GM12875 (cell line): ENCODE results near the gene SQSTM1.
A peak's percentile ranks its signal among the peaks of the same experiment; 100 is the strongest.

Experiments
- H3K4me3 ChIP-seq: one replicate; pipeline ENCODE4 v1.5.1; 2011; ENCODE audit warnings: low read depth, low read length, control low read depth
- TF ChIP-seq, protein P1 (sequence below): IDR thresholded peaks from 2 replicates; pipeline ENCODE4 v1.5.1; 2011; ENCODE audit warnings: low read depth, mild to moderate bottlenecking, control low read depth, inconsistent platforms, low read length, moderate library complexity, borderline replicate concordance; ENCODE audit not compliant: insufficient read depth

The SQSTM1 gene

DNA sequence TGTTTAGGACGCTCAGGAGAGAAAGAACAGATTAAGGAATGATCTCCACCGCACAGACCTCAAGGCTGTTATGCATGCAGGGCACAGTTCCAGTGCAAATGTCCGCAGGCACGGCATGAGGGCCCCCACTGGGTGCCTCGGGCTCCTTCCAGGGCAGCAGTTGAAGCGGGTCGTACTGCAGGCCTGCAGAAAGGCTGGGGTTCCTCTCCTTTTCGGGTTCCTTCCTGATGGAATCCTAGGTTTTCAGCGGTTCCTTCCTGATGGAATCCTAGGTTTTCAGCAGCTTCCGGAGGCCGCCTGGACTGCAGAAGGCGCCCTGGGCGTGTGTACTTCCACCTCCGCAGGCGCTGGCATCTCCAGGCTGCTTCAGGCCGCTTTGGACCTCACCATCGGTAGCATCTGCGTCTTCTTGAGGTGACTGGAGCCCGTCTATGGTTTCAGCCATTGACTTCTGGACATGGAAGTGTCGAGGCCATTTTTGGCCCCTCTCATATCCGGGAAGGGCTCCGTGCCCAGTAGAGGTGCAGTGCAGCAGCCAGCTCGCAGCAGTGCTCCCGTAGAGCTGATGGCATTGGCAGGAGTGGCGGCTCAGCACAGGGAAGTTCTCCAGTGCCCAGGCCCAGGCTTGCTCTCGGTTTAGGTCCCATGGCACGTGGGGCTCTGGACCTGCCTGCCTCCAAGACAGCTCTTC is 8.4 kb upstream of the SQSTM1 start:
- H3K4me3 ChIP-seq = no peak overlapping the region
- TF ChIP-seq, protein P1, sequence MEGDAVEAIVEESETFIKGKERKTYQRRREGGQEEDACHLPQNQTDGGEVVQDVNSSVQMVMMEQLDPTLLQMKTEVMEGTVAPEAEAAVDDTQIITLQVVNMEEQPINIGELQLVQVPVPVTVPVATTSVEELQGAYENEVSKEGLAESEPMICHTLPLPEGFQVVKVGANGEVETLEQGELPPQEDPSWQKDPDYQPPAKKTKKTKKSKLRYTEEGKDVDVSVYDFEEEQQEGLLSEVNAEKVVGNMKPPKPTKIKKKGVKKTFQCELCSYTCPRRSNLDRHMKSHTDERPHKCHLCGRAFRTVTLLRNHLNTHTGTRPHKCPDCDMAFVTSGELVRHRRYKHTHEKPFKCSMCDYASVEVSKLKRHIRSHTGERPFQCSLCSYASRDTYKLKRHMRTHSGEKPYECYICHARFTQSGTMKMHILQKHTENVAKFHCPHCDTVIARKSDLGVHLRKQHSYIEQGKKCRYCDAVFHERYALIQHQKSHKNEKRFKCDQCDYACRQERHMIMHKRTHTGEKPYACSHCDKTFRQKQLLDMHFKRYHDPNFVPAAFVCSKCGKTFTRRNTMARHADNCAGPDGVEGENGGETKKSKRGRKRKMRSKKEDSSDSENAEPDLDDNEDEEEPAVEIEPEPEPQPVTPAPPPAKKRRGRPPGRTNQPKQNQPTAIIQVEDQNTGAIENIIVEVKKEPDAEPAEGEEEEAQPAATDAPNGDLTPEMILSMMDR = no peak

DNA sequence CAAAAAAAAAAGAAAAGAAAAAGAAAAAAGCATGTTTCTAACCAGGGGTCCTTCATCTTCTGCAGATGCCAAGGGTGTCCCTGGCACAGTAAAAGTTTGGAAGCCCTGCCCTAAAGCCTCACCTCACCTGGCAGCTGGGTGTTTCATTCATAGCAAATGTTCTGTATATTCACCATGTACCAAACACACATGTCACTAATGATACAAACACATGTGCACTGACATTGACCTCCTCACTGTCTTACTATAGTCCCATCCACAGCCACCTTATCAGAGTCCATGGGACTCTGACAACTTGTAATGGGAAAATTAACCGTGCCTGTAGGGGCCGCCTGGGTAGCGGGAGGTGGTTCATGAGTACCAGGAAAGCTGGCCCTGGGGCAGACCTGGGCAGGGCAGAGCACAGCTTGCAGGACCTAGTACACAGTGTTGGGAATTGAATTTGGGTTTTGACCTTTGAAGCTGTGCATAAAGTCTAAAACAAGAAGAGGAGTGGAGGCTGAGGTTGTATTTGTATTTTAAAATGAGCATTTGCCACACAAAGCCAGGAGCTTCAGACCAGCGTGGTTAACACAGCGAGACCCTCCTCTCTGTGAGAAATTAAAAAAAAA is 7.6 kb upstream of the SQSTM1 start:
- no peak overlapping the region for H3K4me3 ChIP-seq
- TF ChIP-seq, protein P1 = no peak

DNA sequence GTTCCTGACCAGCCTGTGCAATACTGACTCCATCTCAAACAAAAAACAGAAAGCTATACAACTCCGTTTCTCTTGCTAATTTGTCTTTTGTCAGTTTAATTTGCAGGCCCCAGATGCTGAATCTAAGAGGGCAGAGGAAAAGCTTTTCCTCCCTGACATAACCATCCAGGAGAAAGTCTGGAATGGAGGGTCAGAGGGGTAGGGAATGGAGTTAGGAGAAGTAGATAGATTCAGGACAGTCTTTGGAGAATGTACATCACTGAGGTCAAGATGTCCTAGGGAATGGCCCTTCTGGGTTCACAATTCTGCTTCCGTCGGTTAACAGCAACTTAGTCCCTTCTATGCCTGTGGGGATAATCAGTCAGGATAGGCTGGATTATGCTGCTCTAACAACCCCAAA is 6.6 kb upstream of the SQSTM1 start:
- TF ChIP-seq, protein P1 = no peak
- H3K4me3 ChIP-seq = no peak overlapping the region

DNA sequence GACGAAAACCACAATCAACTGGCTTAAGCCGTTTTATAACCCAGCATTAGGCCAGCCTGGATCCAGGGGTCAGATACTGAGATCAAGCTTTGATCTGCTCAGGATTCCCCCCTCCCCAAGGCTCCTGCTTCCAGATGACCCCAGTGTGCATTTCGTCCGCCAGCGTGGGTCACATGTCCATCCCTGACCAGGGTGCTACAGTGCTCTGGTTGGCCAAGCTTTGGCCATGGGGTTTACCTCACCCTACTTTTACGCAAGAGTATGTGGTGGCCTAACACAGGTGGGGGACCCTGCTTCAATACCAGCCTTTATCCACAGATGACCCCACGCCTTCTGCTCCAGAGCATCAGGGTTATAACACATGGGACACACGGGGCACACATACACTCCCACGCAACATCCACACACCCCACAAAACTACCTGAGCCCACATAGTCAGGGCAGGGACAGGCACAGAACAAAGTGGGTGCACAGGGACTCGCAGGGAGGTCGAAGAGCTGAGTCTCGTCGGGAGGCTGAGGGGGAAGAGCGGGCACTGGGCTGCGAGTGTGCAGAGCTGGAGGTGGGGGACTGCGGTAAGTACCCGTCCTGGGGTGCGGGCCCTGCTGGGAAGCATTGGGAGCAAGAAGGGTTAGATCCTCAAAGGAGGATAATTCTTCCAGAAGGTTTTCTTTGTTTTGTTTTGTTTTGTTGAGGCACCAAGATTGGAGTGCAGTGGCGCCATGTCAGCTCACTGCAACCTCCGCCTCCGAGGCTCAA is 5.0 kb upstream of the SQSTM1 start:
- TF ChIP-seq, protein P1 = no peak
- no peak overlapping the region for H3K4me3 ChIP-seq

DNA sequence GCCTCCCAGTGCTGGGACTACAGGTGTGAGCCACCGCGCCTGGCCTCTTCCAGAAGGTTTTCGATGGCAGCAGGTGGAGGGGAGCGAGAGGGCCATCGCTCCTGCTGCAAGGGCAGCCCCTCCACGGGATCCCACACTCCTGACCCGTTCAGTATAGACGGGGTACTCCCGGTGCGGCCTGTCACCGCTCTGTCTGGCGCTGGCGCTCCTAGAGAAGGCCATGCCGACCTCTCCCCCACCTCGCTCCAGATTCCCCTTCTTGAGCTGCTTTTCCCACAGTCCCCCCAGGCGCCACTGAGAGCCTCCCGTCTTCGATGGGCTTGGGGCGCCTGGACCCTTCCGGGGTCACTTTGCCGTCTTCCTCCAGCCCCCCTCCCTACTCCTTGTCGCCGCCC is 4.3 kb upstream of the SQSTM1 start:
- no peak overlapping the region for H3K4me3 ChIP-seq
- TF ChIP-seq, protein P1 = no peak

DNA sequence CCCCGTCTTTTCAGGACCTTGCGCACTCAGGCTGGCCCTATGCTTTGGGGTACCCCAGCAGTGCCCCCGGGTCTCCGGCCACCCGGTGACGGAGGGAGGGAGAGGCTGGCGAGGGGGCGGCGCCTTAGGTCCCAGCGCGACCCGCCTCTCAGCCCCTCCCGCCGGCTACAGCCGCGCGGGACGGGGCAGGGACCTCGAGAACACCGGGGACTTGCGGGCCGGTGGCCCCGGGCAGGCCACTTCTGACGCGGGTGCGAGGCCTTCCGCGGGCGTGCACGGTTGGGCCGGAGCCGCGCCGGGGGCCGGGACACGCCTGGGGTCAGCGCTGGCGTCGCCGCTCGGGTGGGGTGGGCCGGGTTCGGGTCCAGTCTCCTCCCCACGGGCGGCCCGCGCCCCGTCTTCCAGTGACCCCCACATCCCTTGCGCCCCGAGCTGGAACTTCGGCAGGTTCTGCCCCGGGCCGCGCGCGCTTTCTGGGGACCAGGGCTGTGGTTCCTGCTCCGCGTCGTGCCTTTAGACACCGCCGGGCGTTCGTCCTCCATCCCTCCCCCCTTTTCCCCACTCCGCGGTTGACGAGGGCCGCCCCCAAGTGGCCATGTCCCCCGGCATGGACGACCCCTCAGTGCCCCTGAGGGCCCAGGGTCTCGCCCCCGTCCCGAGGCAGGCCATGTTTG is 3.8 kb upstream of the SQSTM1 start:
- peak overlapping the region; percentile 11 for H3K4me3 ChIP-seq

More for the DNA sequence above, 3.8 kb upstream of the SQSTM1 start:
- TF ChIP-seq, protein P1 = no peak
